NCI-H146 (cell line): ENCODE results near the gene TTC7B.
"Not testable (repeated sequence)": the region's sequence is repeated elsewhere in the genome, so short reads cannot be mapped to it uniquely, and the experiment has no call there.

Source experiments
- DNase-seq: peaks from one replicate; lab custom pipeline; 2025; lab: John Stamatoyannopoulos, UW

Gene TTC7B

DNA sequence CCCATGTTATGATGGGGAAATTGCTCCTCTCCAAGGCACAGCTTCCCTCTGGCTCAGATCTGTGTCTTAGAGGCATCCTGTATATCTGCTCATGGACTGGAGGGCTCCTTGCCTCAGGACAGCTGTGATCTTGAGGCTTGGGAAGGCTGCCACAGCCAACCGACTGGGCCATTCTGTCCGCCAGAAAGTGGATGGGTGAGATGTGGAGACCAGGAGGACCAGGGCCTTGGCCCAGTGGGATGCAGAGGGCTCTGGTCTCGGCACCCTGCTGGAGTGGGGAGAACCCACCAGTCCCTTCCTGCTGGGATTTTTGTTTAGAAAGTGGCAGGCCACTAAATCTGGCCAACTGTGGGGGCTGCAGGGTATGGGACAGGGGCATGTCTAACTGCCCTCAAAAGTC lies 270.8 kb downstream of the TTC7B start:
- DNase-seq = no peak

DNA sequence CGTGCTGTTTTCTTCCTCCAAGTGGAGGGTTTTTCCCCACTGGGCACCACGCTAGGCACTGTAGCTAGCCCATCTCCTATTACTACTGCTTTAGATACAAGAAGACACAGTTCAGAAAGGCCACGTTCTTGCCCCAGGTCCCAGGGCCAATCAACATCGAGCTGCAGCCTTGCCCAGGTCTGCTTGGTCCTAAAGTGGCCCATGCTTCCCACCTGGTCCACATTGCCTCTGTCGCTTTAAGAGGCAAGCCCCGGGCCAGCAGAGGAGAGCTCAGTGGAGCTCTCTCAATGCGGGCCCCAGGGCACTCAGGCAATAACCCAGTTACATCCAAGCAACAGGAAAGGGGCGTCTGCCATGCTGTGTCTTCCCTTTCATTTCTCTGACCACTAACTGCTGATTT lies 271.3 kb downstream of the TTC7B start:
- DNase-seq = no peak

DNA sequence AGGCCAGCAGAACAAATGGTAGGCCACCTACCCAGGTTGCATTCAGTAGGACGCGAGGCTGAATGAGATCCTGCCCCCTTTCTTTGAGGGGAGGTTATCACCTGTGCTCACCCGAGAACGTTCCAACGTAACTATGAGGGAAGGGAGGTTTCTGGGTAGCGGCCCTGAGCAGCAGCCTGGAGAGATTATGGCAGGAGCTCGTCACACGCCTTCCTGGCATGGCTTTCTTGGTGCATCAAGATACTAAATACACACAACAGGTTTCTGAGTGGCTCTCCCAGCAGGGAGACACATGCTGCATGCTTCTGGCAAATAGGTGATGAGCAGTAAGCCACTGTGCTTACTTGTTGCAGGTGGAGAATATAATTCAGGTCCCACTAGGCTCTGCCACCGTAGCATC lies 271.7 kb downstream of the TTC7B start:
- DNase-seq = peak; percentile 20

DNA sequence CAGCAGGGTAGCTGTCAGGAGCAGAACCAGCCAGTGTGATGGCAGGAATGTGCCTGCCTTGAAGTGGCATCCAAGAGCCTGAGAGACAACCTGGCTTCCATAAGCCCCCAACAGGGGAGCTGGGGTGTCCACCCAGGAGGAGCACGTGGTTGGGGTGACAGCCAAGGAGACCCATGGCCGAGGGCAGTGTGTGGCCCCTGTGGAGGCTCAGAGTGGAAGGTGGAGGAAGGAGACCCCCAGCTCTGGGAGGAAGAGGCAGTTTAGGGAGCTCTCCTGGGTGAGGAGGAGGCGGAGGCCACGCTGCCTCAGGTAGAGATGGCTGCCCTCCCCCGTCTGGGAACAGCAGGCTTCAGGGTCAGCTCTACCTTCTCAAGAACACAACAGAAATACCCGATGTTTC lies 272.4 kb downstream of the TTC7B start:
- DNase-seq = no peak

DNA sequence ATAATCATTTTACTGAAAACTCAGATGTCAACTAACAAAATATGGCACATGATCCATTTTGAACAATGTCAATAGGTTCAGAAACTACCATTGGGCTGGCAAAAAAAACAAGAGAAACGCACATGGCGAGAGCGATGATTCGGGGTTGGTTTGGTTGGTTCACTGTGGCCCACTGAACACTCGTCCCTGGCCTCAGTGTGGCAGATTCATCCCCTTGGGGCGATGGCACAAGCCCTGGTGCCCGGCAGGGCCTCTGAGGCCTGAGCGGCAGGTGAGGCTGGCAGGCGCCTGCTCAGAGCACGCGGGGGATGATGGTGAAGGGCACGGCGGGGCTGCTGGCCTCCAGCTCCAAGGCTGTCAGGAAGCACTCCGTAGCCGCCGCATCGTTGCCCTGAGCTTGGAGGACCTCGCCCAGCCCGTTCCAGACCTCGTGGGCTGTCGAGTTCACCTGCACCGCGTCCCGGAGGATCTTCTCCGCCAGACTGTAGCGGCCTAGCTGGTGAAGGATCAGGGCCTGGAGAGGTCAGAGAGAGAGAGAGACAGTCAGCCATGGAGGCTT lies 275.1 kb downstream of the TTC7B start:
- no peak for DNase-seq

DNA sequence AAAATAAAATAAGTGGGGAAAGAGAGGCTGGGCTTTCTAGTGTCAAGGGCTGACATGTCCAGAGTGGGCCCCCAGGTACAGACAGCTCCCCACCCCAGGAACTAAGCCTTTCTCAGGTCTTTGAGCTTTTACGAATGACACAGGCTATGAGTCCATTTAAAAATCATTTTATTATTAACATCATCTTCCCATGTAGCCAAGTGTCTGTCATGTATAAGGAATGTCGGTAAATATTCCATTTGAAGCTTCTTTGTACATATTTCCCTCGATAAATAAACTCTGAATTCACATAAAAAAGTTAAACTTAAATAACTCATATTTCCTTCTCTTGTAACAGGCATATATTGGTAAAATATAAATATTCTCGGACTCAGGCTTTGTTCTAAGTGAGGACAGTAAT lies 275.8 kb downstream of the TTC7B start:
- no peak for DNase-seq

DNA sequence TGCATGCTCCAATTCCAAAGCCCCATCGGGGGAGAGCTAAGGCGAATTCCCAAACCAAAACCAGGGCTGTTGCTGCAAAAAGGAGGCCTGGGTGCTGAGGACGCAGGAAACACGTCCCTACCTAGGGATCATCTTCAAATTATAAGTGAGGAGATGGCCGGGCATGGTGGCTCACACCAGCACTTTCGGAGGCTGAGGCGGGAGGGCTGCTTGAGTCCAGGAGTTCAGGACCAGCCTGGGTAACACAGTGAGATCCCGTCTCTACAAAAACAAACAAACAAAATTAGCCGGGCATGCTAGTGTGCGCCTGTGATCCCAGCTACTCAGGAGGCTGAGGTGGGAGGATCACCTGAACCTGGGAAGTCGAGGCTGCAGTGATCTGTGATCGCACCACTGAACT lies 276.2 kb downstream of the TTC7B start:
- no peak for DNase-seq

DNA sequence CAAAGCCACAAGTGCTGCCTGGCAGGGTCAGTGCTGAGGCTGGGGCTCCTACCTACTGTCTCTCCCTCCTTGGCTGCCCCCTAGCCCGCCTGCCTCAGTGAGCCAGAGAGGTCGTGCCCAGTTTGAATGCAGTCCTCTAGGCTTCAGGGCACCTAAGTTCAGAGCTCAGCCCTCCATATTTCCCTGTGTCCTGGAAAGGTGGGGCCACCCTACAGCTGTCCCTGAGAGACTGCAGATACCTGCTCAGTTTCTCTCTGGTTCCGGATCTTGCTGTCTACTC lies 276.8 kb downstream of the TTC7B start:
- DNase-seq = no peak

DNA sequence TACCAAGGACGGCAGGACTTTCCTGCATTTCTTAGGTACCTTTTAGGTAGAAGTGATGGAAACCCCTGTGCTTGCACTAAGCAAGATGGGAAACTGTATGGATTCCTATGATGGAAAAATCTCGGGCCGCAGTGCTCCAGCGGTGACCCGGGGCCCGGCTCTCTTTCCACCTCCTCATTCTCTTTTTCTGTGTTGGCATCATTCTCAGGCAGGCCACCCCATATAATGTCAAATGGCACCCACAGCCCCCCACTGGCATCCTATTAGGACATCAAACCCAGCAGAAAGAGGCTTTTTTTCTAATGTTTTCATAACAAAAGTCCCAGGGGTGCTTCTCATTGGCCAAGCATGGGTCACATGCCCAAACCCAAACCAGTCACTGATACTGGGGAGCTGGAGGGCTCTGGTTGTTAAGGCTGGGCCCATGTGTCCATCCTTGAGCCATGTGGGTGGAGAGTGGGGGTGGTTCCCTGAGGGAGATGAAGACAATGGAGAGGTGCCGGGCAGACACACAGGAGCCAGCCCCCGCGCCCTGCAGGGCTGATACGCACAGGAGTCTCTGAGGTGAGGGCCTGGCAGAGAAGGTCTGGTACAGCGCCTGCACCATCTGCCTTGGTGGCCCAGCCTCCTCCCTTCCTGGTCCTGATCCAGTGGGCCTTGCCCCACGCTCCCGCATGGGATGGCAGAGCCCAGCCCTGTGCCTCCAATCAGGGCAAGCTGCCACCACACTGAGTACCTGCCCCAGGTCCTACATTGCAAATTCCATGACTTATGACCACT lies 277.3 kb downstream of the TTC7B start:
- no peak for DNase-seq

DNA sequence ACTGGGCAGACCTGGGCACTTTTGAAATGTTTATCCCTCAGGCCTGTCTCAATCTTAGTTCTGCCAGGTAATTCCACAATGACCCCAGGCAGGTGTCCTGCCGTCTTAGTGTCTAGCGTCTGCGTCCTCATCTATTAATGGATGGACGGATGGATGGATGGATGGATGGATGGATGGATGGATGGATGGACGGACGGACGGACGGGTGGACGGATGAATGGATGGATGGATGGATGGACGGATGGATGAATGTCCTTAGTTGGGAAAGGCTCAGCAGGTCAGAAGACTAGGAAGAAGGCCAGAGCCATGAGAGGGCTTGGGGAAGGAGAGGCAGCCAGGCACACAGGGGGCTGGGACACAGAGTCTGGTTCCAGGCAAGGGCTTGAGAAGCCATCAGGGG lies 278.1 kb downstream of the TTC7B start:
- no peak for DNase-seq

DNA sequence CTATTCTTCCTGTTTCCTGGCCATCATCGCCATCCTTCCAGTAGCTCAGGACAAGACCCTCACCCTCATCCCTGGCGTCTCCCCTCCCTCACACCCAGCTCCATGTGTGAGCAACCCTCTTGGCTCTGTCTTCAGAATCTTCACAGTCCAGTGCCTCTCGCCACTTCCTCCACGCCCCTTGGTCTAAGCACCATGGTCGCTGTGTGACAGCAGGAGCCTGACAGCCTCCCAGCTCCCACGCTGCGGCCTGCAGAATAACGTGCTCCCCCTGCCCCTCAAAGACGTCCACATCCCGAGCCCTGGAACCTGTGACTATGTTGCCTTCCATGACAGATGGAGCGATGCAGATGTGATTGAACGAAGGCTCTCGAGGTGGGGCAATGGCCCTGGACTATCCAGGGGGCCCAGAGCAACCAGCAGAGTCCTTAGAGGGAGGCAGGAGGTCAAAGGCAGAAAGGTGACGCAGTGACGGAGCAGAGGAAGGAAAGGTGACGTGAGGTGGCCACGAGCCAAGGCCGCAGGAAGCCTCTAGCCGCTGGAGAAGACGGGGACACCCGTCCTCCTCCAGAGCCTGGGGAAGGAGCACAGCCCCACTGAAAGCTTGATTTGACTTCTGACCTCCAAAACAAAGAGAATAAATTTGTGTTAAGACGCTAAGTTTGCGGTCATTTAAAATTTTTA lies 279.6 kb downstream of the TTC7B start:
- no peak for DNase-seq

DNA sequence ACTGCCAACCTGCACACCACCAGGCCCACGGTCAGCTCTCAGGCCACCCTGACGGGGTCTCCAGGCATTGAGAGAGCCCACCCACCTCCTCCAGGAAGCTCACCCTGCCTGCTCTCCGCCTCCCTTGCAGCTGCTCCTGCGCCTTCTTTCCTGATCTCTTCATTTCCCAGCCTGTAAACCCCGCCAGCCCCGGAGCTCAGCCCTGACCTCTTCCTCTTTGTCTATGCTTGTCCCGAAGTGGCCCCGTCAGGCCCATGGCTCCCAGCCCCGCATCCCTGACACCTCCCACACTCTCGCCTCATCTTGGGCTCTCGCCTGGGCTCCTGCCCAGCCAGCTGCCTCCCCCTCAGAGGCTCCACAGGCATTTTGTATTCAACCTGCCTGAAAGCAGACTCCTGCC lies 280.1 kb downstream of the TTC7B start:
- no peak for DNase-seq

DNA sequence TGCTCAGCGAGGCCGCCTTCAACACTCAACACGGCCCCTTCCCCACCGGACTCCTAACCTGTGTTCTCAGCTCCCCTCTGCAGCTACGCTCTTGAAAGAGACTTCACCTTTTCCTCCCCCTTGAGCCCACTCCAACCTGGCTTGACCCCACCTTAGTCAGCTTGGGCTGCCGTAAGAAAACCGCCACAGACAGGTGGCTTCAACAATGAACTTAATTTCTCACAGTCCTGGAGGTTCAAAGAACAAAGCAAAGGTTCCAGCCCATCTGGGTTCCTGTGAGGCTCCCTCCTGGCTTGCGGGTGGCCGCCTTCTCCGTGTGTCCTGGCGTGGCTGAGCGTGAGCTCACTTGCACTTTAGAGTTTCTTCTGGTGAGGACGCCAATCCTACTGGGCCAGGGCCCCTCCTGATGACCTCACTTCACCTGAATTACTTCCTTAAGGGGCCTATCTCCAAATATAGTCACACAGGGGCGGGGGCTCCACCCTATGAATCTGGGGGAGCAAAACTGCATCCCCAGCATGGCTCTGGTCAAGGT lies 280.6 kb downstream of the TTC7B start:
- DNase-seq = no peak

DNA sequence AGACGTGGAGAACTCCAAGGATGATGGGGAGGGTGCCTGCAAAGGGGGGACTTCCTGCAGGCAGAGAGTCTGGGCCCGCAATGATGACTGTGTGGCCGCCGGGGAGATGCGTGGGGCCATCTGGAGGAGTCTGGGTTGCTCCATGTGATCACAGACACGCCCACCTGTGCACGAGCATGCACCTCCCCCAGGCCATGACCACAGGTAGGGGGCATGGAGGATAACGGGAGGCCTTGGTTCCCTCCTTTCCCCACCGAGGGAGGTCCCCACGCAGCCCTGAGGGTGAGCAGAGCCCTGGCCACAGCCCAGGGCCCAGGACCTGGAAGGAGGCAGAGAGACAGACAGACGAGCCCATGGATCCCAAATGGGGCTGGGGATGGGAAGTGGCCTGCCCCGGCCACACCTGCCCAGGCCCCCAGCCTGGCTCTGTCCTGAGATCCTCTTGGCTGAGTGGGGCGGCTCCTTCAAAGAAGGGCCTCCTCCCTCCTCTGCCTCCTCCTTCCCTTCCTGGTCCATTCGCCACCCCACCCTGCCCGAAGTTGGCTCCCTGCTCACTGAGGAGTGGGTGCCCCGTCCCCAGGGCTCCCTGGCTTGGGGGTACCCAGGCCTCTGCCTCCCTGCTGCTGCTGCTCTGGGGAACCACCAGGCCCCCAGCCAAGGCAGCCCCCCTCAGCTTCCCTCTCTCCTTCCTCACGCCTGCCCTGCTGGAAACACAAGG lies 281.2 kb downstream of the TTC7B start:
- no peak for DNase-seq

DNA sequence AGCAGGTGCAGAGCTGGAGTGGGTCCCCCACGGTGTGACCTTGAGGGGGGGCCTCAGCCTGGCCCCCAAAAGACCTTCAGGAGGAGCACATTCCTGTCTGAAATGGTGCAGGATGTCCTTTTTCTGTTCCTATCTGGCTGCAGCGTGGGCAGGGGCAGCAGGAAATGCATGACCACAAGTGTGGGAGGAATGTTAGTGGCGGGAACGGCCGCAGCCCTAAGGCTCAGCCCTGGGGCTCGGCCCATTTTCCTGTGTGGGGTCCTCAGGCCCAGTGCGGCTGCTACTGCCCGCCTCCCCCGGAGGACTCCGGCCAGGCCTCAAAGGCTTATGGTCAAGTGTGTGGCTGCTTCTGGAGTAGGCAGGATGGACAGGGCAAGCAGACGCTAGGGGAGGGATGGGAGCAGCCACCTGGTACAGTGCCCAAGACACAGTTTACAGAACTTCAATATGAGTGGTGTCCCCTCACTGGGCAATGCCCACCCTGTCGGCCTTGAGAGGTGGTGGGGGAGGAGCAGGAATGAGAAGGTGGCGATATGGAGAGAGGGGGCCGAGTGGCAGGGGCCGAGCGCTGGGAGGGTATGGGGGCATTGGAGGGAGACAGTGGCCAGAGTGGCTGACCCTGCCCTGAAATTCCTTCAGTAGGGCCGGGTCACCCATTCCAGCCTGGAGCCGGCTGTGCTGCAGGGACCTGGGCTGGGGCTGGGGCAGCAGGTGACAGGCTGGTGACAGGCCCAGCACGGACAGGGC lies 282.0 kb downstream of the TTC7B start:
- no peak for DNase-seq

DNA sequence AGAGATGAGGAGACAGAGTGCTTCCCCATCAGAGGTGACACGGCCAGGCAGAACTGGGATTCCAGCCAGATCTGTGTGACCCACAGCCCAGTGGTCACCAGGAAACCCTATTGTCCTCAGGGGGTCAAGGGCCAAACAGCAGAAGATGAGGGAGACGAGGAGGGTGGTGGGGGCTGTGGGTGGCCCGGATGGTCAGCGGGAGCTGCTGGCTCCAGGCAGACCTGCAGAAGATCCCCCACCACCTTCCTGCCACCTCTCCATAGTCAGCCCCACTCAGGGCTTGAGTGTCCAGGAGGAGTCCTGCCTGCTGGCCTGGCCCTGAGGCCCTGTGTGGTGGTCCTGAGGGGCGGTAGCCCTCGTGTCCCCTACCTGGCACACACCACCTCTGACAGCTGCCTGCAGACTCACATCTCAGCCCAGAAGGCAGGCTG lies 282.6 kb downstream of the TTC7B start:
- no peak for DNase-seq

DNA sequence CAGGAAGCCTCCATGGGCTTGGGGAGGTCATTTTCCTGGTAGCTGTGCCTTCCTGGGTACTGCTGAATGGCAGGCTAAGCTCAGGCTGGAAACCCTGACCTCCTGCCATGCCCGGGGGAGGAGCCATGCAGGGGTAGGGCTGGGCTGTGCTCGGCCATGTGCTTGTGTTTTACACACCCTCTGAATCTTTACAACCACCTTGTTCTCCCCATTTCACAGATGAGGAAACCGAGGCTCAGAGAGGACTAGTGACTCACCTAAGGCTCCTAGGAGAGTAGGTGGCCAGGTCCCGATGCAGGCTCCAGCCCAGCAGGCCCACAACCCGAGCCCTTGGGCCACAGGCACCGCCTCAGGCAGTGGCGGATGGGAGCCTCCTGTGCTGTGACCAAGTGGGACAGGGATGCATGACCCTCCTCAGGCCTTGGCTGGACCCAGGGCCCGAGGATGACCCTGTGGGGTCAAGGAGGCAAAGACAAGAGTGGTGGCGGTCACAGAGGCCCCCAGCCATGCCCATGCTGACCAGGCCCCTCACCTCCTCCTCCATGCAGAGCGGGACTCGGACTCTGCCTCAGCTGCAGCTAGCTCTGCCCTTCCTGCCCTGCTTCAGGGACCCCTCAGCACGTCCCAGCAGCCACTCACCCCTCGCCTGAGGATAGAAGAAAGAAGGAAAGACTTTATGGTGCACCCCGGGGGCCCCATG lies 283.3 kb downstream of the TTC7B start:
- DNase-seq = no peak

DNA sequence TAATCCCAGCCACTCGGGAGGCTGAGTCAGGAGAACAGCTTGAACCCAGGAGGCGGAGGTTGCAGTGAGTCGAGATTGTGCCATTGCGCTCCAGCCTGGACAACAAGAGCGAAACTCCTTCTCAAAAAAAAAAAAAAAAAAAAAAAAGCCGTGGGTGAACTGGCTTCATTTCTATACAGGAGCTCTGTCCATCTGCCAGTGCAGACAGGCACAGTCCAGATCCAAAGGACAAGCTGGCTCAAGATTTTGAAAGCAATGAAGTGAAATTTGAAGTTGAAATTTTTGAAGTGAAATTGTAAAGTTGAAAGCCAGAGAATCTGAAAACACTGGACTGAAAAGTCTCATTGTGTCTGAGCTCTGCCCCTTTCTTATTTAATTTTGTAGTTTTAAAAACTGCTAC lies 284.7 kb downstream of the TTC7B start:
- no peak for DNase-seq

DNA sequence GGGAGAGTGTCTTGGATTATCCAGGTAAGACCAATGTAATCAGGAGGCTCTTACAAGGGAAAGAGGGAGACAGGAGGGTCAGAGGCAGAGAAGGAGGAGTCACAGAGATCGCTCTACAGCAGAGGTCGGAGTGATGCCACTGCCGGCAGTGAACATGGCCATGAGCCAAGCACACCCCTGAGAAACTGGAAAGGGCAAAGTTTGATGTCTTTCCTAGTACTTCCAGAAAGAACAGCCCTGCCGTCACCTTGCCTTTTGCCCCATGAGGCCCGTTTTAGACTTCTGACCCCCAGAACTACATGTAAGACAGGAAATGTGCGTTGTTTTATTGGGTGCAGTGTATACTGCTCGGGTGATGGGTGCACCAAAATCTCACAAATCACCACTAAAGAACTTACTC lies 285.7 kb downstream of the TTC7B start:
- DNase-seq = no peak

DNA sequence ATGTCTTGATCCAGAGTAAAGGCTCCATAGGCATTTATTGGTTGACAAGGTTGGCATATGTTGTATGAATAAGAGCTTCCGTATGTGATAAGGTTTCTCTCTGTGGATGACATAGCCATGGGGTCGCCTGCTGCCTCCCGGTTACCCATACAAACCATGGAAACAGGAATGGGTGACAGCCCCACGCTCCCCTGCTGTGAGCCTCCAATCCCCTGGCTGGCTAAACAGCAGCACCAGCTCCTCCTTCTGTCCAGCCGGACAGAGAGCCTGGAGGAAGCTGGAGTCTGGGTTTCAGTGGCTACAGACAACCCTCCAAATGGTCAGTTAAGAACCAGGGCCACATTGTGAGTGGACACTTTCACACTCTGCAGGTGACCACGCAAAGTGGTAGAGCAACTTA lies 288.3 kb downstream of the TTC7B start:
- no peak for DNase-seq

DNA sequence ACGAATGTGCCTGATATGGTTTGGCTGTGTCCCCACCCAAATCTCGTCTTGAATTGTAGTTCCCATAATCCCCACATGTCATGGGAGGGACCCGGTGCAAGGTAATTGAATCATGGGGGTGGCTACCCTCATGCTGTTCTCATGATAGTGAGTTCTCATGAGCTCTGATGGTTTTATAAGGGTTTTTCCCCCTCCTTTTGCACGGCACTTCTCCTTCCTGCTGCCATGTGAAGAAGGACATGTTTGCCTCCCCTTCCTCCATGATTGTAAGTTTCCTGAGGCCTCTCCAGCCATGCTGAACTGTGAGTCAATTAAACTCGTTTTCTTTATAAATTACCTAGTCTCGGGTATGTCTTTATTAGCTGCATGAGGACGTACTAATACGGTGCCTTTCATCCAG lies 289.7 kb downstream of the TTC7B start:
- DNase-seq = not testable (repeated sequence)
